GM12874 (cell line): ENCODE data around the gene LPO.
A peak's percentile ranks its signal among the peaks of the same experiment; 100 is the strongest.

Experiments
- TF ChIP-seq, protein P1 (sequence below): IDR thresholded peaks from 2 replicates; pipeline ENCODE4 v1.5.1; 2011; ENCODE audit warnings: low read depth, mild to moderate bottlenecking, control low read depth, low read length, moderate library complexity; ENCODE audit not compliant: insufficient read depth

Gene LPO

DNA sequence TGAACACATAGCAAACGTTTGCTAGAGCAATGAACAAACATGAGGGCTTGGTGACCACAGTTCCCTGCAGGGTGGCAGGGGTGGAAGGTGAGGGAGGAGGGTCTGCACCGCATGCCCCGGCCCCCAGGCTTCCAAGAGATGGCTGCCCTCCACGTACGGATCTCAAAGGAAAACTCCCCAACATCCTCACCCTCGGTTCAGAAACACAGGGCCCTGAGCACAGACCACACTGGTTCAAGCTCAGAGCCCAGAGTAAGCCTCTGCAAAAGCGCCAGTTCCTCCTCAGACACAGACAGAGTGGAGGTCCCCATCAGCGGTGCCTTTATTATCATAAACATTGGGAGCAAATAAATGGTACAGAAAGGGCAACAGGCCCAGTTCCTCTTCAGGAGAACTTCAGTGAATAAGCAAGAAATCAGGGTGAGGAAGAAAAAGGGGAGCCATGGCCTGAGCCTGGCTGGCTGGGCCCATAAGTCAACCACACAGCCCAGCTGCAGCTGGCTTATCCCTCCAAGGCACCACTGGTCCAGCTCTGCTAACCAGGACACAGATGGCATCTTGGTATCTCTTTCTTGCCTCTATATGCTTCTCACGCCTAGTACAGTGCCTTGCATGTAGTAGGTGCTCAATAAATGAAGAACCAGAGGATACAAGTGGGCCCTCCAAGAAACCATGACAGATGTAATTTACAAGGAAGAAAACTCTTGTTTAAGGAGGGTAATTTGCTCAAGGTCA, 31.3 kb downstream of the LPO start:
- TF ChIP-seq, protein P1, sequence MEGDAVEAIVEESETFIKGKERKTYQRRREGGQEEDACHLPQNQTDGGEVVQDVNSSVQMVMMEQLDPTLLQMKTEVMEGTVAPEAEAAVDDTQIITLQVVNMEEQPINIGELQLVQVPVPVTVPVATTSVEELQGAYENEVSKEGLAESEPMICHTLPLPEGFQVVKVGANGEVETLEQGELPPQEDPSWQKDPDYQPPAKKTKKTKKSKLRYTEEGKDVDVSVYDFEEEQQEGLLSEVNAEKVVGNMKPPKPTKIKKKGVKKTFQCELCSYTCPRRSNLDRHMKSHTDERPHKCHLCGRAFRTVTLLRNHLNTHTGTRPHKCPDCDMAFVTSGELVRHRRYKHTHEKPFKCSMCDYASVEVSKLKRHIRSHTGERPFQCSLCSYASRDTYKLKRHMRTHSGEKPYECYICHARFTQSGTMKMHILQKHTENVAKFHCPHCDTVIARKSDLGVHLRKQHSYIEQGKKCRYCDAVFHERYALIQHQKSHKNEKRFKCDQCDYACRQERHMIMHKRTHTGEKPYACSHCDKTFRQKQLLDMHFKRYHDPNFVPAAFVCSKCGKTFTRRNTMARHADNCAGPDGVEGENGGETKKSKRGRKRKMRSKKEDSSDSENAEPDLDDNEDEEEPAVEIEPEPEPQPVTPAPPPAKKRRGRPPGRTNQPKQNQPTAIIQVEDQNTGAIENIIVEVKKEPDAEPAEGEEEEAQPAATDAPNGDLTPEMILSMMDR: no peak

DNA sequence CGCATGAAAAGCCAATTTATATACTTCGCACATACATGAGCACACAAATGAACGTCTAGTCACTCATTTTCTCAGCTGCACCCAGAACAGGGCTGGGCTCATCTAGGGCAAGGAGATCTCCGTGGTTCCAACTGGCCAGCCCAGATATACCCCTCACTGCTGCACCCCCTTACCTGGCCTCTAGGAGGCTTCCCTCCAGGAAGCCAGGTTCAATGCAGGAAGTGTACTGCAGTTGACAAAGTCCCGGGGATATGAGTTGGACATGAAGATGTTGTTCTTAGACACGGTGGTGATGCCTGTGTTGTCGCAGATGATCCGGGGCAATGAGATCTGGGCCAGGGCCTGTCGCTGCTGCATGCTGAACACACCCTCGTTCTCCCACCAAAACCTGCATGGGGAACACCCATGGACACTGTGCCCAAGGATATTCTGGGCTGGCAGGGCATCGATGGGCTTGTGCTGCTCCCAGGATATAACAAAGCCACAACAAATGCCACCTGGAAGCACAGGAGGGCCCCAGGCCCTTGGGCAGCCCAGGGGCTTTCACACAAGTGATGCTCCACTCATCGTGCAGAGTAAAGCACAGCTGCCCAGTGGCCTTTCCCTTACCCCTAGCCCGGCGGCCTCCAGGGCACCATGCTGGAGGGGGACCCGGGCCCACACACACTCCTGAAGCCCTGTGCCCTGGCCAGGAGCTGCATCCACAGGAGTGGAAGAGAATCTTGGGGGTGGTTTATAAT, 32.3 kb downstream of the LPO start:
- TF ChIP-seq, protein P1: peak; percentile 43; the same call in 1 of the 2 replicates

DNA sequence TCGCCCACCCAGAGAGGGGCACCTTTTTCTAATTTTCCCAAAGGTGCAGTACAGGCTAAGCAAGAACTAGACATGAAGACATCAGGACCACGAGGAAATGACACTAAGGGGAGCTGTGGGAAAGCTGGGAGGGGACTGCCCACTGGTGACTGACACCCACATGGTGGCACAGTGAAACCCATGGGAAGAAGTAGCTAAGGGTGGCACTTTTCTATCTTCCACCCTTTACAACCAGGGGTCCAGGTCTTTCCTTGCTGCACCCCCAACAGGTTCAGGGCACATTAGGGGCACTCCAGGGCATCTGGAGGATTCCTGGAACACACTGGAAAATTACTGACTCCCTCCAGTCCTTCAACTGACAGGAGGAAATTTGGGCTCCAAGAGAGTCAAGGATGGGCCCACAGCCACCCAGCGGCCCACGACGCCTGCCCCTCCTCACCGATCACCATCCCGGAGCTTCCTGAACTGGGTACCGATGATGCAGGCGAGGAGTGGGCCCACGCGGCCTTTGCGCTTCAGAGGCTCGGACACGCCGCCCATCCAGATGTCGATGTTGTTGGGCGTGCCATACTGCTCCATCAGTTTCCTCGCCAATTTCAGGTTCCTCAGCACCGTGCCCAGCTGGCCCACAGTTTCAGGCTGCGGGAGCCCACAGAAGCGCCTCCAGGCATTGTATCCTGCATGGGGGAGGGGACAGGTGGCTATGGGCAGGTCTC, 33.0 kb downstream of the LPO start:
- TF ChIP-seq, protein P1: no peak

DNA sequence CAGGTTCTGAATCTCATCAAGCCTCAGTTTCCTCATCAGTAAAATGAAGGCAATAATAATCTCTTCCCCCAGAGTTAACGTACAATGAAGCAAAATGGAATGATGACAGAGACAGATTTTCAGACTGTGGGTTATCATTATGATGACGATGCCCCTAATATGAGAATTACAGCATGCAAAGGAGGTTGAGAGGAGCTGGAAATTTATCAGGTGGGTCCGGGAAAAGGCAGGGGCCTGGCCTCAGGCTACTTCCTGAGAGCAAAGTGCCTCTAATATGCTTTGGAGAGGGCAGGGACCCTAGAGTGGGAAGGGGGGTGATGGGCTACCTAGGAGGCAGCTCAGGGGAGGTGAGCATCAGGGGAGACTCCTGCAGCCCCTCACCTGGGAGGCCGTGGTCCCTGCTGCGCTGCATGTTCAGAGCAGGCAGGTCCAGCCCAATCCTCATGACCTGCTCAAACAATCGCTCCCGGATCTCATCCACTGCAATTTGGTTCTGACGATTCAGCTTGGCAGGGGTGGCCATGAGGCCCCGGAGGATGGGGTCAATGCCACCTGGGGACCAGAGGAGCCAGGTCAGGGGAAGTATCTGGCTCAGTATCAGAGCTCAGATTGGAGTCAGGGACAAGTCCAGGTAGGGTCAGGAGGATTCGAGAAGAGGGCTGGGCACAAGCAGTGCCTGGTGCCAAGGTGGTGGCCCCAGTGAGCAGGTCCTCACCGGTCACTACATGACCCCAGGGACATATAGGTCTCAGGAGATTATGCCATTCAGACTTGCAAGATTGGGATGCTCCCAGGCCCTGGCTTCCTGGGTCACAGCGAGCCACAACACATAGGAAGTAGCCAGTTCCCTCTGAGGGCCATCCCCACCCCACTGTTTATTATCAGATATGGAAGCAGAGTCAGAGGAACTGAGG, 34.2 kb downstream of the LPO start:
- TF ChIP-seq, protein P1: no peak

DNA sequence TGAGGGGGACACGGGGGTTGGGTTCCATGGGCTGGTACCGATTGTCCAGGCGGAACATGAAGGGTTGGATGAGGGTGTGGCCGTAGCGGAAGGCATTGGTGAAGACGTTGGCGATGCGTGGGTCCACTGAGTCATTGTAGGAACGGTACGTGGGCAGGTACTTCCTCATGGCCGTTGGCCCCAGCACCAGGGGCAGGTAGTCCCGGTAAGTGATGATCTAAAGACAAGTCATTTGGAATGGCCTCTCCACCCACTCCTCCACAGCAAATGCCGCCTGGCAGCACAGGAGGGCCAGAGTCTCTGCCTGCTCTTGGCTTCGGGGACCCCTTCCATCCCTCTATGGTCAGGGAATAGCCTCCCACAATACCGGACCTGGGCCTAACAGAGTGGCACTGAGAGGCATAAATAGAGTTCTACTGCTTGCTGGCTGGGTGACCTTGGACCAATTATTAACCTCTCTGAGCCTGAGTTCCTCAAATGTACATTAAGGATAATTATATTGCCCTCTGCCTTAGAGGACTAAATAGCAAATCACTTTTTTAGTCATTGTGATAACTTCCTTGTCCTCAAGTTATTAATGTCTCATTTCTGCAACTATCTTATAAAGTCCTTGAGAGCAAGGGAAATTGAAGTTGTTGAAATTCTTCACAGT, 35.2 kb downstream of the LPO start:
- TF ChIP-seq, protein P1: no peak

DNA sequence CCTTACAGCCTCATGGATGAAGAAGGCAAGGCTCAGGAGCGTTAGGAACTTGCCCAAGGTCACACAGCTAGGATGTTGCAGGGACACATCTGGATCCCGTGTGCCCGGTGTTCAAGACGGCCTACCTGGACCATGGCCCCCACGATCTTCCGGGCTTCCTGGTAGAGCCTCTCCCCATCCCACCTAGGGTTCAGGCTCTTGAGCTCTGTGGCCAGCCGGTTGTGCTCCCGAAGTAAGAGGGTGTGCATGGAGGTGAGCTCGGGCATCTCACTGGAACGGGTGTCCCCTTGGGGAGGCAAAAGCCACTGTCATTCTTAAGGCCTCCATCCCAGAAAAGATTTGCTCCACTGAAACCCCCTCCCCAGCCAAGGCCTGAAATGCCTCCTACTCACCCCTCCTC, 37.0 kb downstream of the LPO start:
- TF ChIP-seq, protein P1: no peak
